ENCODE data around the gene DTNBP1.
A peak's percentile ranks its signal among the peaks of the same experiment; 100 is the strongest.

DTNBP1 gene

GRCh38 chr6:15623276-15624116 lies 39.3 kb downstream of the DTNBP1 start:
- peak; percentile 35 for DNase-seq (ENCODE audit: low spot score)

GRCh38 chr6:15622045-15622740 lies 40.6 kb downstream of the DTNBP1 start:
- DNase-seq (ENCODE audit: low spot score) = no peak

- DNase-seq (ENCODE audit: low spot score) = peak; percentile 34
Observed at GRCh38 chr6:15621203-15622044, 41.4 kb downstream of the DTNBP1 start.

DNA sequence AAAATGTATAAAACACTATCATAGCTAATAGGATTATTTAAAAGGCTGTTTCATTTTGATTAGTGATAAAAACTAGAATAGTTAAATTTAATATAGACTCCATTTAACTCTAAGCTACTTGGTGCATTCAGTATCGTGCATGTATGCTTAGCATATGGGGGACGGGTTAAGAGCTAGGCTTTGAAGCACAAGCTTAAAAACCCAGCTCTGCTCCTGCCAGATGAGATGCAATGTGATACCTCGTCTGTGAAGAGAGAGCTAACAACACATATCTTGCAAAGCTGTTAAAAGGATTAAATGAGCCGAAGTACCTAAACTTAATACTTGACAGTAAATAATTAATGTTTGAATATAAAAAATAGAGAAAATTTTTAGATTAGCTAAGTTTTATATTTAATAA lies 42.2 kb downstream of the DTNBP1 start:
- no peak for DNase-seq (ENCODE audit: low spot score)

DNA sequence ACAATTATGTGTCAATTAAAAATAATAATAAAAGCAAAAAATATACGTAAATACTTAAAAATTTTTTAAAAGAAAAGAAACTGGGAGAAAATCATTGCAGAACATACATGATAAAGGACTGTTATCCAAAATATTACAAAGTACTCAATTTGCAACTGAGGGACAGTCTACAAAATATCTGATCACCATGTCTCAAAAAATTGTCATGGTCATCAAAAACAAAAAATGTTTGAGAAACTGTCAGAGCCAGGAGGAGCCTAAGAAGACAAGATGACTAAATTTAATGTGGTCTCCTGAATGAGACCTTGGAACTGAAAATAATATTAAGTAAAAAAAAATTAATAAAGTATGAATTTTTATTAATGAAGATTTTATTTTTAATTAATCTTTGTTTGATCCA lies 43.5 kb downstream of the DTNBP1 start:
- no peak for DNase-seq (ENCODE audit: low spot score)

- no peak for DNase-seq (ENCODE audit: low spot score)
Observed at GRCh38 chr6:15618685-15619084, 44.1 kb downstream of the DTNBP1 start.

DNA sequence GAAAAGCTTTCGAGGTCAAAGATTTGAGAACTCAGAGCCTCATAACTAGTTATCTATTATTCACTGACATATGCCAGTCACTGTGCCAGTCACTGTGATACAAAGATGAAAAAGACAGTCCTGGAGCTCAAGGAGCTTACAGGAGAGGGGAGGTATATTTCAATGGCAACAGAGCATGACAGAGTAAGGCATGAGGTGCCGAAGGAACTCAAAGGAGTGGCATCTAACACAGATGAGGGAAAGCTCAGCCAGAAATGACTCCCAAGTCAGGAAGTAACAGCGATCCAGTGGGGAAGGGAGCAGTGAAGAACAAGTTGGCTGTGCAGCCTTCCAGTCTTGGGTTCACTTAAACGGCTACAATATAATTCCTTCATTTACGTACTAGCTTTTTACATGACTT lies 46.6 kb downstream of the DTNBP1 start:
- DNase-seq (ENCODE audit: low spot score) = peak; percentile 61

DNA sequence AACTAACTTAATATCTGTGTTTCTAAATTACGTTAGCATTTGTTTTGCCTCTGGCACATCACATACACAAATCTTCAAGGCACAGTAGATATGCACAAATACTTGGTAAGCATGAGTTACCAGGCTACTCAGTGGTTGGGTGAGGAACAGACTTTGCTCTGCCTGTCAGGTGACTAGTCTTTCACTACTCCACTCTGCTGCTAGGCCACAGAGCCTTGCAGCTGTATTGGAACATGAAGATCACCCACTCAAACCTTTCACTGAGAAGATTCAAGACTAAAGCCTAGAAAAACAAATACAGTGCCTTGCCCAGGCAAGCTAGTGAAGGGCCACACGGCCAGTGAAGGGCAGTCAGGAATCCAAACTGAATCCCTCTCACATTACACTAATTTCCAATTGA lies 47.0 kb downstream of the DTNBP1 start:
- peak; percentile 48 for DNase-seq (ENCODE audit: low spot score)

DNA sequence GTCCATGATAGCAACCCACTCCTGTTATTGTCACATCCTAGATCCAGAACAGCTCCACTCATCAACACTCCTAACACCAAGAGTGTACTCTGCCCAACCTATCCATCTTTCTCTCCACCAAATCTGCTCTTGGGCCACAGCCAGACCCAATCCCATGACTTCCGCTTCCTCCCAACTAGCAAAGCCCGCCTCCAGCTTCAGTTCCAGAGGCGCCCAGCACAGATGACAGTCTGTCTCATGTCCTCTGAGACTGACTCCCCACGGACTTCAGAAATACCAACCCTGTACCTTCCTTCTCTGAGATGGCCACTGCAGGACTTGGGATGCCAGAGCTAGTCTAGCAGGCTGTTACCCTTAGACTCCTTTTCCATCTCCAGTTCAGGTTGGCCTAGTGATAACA lies 48.6 kb downstream of the DTNBP1 start:
- no peak for DNase-seq (ENCODE audit: low spot score)

- DNase-seq (ENCODE audit: low spot score) = peak; percentile 94
Observed at GRCh38 chr6:15608396-15608795, 54.4 kb downstream of the DTNBP1 start.

GRCh38 chr6:15607603-15608002 lies 55.2 kb downstream of the DTNBP1 start:
- DNase-seq (ENCODE audit: low spot score) = no peak

GRCh38 chr6:15606347-15606746 lies 56.5 kb downstream of the DTNBP1 start:
- DNase-seq (ENCODE audit: low spot score) = no peak

GRCh38 chr6:15604843-15605242 lies 58.0 kb downstream of the DTNBP1 start:
- DNase-seq (ENCODE audit: low spot score) = no peak

DNA sequence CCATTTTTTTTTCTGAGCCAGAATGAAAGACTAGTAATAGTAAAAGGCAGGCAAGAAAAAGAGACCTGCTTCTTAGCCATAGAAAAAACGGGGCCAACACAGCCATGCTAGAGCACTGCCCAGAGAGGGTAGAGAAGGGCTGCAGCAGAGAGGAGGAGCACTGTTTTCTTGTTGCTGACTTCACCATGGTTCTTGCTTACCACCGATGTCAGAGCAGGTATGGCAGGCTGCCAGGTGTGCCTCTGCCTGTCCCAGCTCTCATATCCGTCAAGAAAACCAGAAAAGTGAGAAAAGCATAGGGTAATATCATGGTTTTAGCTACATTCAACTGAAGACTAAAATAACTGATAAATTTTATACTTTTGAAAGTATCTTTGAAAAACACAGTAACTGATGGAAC lies 60.7 kb downstream of the DTNBP1 start:
- DNase-seq (ENCODE audit: low spot score) = peak; percentile 28

DNA sequence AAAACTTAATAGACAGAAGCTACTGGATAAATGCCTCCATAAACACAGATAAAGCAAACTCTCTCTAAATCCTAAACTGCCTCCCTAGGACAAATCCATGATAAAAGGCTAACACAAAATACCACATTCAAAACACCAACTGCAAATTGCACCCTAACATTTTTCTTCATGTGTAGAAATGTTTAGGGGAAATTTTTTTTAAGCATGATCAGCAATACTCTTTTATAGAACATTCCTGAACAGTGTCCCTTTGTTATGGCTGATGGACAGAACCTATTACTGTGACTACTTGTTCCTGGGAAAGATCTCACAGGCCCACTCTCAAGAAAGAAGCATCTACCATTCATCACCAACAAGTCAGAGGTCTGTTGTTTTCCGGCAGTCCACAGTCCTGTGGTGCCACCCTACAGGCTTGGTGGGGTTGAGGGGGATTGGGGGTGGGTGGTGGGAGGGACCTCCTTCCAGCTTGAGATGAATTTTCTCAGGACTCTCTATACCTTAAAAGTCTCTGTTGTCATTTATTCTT lies 64.5 kb downstream of the DTNBP1 start:
- no peak for DNase-seq (ENCODE audit: low spot score)

GRCh38 chr6:15596186-15596896 lies 66.5 kb downstream of the DTNBP1 start:
- no peak for DNase-seq (ENCODE audit: low spot score)

DNA sequence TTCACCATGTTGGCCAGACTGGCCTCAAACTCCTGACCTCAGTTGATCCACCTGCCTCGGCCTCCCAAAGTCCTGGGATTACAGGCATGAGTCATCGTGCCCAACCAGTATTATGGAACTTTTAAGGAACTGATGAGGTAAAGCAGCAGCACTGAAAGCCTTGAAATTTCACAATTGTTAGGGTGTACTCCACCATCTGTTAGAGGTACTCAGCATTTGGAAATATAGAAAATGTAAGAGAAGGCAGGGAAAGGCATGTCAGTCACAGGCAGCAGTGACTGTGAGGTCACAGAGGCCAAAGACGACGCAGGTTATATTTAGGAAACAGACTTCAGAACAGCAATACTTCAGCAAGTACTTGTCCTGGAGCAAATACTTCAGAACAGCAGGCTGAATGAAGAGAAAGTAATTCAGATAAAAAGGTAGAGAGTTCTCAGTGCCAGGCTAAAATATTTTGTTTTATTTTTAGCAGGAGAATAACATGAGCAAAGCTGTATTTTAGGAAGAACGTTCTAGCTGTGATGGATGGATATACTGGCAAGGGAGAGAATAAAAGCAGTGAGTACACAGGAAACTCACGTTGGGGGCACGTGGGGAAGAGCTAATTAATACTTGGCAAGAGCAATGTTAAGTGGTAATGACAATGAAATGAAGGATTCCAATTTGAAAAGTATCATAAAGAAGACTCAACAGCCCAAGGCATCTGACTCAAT lies 67.2 kb downstream of the DTNBP1 start:
- no peak for DNase-seq (ENCODE audit: low spot score)

DNA sequence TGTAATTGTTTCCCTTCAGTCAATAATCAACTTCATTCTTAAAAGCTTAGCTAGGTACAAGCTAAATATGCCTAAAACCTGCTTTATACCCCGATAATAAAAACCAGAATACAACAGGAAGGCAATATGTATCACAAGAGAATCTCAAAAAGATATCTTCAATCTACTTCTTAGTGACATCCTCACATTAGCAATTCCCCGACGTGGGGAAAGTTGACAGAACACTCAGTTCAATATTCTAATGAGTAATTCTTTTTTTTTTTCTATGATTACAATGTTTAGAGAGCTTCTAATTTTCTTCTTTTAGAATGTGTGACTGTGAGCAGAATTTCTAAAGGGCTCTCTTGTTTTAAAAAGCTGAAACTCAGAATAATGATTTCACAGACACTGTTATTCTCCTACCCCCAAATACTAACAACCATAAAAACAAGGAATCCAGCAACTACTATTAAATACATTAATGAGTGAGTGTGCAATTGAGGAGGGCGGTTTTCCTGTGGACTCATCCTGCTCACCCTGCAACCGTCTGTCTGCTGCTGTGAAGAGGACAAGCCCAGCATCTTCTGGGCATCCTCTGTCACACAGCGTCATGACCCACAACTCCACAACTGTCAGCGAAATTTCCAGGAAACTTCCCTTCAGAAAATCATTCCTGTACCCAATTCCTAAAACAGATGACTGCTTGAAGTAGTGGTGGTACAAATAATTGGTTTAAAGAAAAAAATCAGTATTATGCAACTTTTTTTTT lies 68.1 kb downstream of the DTNBP1 start:
- no peak for DNase-seq (ENCODE audit: low spot score)

- DNase-seq (ENCODE audit: low spot score) = no peak
Observed at GRCh38 chr6:15593798-15594197, 69.0 kb downstream of the DTNBP1 start.

- no peak for DNase-seq (ENCODE audit: low spot score)
Observed at GRCh38 chr6:15592610-15593009, 70.2 kb downstream of the DTNBP1 start.

All from kidney tubule cell (primary cell).